AG10803 (cell line): ENCODE measurements around the gene NAPSA.
"Not testable (repeated sequence)": the region's sequence is repeated elsewhere in the genome, so short reads cannot be mapped to it uniquely, and the experiment has no call there.

ENCODE experiments used
- DNase-seq: peaks from one replicate; pipeline ENCODE4 v3.0.0; 2010; ENCODE audit warnings: low read depth
- H3K4me3 ChIP-seq: 2 replicates; pipeline ENCODE4 v1.5.1; 2011; ENCODE audit warnings: mild to moderate bottlenecking, low read length, control low read depth
- CTCF ChIP-seq: conservative IDR thresholded peaks from 2 replicates; pipeline ENCODE4 v1.5.1; 2011; ENCODE audit warnings: mild to moderate bottlenecking, low read length, control low read depth, inconsistent platforms

NAPSA gene

DNA sequence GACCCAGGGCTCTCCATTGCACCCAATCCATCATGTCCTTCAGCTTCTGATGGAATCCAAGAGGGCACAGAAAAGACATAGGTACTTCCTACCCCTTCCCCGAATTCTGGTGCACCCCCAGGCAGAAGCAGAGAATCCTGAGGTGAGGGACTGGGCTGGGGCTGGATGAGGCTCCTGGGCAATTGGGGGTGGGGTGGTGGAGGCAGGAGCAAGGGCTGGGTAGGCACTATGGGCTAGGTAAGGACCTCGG lies 33.5 kb downstream of the NAPSA start:
- no peak for TF ChIP-seq CTCF
- H3K4me3 ChIP-seq = no peak overlapping the region

DNA sequence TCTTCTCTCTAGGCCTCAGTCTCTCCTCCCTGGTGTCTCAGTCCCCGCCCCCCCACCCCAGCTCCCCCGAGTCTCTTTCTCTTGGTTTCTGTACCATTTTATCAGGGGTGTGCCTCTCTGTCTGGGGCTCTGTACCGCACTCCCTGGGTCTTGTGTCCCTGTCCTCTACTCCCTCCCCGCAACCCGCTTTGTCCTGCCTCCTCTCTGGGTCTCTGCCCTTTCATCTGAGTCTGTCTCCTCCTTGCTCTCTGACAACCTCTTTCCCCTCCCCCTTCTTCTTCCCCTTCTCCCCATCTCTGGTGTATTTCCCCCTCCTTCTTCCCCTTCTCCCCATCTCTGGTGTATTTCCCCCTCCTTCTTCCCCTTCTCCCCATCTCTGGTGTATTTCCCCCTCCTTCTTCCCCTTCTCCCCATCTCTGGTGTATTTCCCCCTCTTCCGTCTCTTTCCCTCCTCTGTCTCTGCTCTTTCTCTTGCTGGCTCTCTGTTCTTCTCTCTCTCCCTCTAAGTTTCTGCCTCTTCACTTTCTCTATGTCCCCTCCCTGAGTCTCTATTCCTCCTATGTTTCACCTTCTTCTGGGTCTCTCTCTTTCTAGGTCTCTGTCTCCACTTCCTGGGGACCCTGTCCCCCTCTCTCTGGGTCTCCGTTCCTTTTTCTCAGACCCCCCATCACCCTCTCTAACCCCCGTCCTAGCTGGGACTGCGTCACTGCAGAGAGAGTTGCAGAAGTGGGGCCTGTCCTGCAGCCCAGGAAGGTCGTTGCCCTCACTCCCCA lies 34.0 kb downstream of the NAPSA start:
- no peak for TF ChIP-seq CTCF
- H3K4me3 ChIP-seq = no peak overlapping the region
- no peak for DNase-seq

More for the DNA sequence above, 33.5 kb downstream of the NAPSA start:
- no peak for DNase-seq

DNA sequence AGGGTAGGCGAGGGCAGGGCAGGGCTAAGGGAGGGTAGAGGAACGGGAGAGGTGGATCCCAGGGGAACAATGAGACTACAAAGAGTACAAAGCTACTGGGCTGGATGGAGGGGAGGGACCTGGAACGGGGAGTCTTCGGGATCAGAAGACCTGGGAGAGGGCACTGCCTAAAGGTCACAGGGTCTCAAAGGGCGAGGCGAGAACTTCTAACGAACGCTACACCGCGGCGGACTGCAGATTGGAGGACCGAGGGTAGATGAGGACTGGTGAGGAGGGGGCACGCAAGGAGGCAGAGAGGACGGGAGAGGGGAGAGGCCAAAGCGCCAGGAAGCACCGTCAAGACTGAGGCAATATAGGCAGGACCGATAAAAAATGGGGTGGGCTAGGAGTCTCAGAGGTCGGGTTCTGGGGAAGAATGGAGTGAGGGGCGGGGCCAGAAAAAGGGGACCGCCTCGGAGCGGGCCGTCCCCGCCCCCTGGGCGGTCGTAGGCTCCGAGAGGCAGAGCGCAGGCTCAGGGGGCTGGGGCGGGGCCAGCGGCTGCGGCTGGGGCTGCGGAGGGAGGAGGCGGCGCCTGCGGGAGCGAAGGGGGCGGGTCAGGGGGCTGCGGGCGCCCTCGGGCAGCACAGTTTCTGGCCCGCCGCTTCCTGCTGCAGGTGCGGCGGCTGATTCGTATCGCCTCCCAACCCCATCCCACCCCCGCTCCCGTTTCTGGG lies 34.9 kb downstream of the NAPSA start:
- TF ChIP-seq CTCF = no peak
- peak; percentile 19 for DNase-seq
- H3K4me3 ChIP-seq = no peak overlapping the region

GRCh38 chr19:50329926-50330294 lies 35.5 kb downstream of the NAPSA start:
- not testable (repeated sequence) for H3K4me3 ChIP-seq, DNase-seq

DNA sequence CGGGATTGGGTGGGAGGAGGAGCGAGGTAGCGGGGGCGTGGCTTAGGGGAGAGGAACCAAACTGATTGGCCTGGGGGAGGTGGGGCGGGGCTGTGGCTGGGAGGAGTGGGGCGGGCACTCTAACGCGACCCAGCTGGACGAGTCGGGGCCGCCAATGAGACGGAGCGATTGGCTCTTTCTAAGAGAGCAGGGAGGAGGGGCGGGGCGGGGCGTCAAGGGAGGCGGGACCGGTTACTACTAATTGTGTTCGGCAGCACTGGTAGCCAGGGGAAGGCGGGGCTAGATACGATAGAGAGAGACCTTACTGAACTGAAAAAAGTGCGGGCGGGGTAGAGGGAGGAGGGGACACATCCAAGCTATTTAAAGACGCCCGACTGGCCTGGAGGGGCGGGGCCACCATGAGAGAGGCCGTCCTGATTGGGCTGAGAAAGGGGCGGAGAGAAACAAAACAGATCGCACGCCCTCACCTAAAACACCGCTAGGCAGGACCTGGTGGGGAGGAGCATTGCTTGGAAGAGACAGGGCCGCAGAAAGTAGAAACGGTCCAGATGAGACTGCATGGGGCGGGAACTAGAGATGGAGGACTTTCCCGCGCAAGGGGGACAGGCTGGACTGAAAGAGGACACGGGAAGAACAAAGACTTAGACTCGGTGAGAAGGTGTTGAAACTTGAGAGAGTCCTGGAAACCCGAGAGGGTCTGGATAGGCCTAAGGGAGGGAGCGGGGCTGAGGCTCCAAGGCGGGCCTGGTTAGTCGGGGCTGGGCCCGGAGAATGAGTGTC lies 36.1 kb downstream of the NAPSA start, which contains the start of gene KCNC3:
KCNC3 (minus strand) TSS at position 232 of the 780 bp plus-strand sequence. CDS start 295 bp downstream, outside the sequence.
- H3K4me3 ChIP-seq = peak within 1 kb of the TSS; percentile 37
- TF ChIP-seq CTCF = no peak

DNA sequence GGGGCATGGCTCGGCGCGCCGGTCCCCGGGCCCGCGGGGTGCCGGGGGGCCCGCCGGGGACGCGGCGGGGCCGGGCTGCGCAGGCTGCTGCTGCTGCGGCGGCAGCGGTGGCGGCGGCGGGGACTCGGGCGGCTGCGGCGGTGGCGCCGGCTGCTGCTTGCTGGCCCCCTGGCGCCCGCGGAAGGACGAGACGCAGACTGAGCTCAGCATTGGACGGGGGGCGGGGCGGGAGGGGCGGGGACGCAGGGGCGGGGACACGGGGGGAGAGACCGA lies 36.6 kb downstream of the NAPSA start:
- no peak overlapping the region for H3K4me3 ChIP-seq
- DNase-seq = no peak
- TF ChIP-seq CTCF = no peak

More for the DNA sequence above, 36.1 kb downstream of the NAPSA start, which contains the start of gene KCNC3:
- peak; percentile 93 for DNase-seq

DNA sequence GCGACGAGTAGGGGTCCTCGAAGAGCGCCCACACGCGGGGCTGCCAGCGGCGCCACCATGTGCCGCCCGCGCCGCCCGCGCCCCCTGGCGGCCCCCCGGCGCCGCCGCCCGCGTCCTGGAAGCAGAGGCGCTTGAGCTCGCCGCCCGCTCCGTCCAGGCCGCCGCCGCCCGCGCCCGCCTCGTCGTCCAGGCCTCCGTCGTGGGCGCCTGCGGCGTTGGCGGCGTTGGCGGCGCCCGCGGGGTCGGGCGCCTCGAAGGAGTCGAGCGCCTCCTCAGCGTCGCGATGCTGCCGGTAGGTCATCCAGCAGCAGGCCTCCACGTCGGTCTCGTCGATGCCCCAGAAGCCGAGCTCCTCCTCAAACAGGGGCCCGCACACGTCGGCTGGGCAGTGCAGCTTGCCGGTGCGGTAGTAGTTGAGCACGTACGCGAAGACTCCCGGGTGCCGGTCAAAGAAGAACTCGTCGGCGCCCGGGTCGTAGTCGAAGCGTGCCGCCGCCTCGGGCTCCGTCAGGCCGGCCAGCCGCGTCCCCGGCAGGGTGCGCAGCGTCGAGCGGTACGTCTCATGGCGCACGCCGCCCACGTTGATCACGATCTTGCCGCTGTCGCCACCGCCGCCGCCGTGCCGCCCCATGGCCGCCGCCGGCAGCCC lies 37.1 kb downstream of the NAPSA start:
- H3K4me3 ChIP-seq = no peak overlapping the region
- no peak for TF ChIP-seq CTCF
- peak; percentile 4 for DNase-seq
